Activated CD4-positive, alpha-beta T cell treated with anti-CD3 and anti-CD28 coated beads for 1 hour (primary cell): ENCODE results near the gene PCBD1.

ENCODE experiments used
- DNase-seq: peaks from one replicate; pipeline ENCODE4 v3.0.0-alpha.2; 2020

Gene PCBD1

GRCh38 chr10:70917226-70917625, 28.9 kb upstream of the PCBD1 start:
- DNase-seq: no peak

GRCh38 chr10:70916241-70916640, 27.9 kb upstream of the PCBD1 start:
- DNase-seq: no peak

GRCh38 chr10:70915806-70916205, 27.4 kb upstream of the PCBD1 start:
- no peak for DNase-seq

- DNase-seq: no peak
These were observed 26.8 kb upstream of the PCBD1 start for GRCh38 chr10:70915206-70915605.

GRCh38 chr10:70914316-70914864, 26.0 kb upstream of the PCBD1 start:
- no peak for DNase-seq

- DNase-seq: no peak
These were observed 25.5 kb upstream of the PCBD1 start for GRCh38 chr10:70913893-70914240.

- no peak for DNase-seq
These were observed 25.0 kb upstream of the PCBD1 start for GRCh38 chr10:70913191-70913892.

- no peak for DNase-seq
These were observed 24.2 kb upstream of the PCBD1 start for GRCh38 chr10:70912556-70912955.

GRCh38 chr10:70911386-70911785, 23.0 kb upstream of the PCBD1 start:
- no peak for DNase-seq

GRCh38 chr10:70910486-70911341, 22.3 kb upstream of the PCBD1 start:
- DNase-seq: no peak

- no peak for DNase-seq
These were observed 21.1 kb upstream of the PCBD1 start for GRCh38 chr10:70909326-70909935.

- DNase-seq: no peak
These were observed 20.3 kb upstream of the PCBD1 start for GRCh38 chr10:70908406-70909296.

GRCh38 chr10:70907637-70908405, 19.5 kb upstream of the PCBD1 start:
- no peak for DNase-seq

GRCh38 chr10:70906953-70907636, 18.7 kb upstream of the PCBD1 start:
- no peak for DNase-seq

- DNase-seq: no peak
These were observed 17.8 kb upstream of the PCBD1 start for GRCh38 chr10:70906031-70906783.

- no peak for DNase-seq
These were observed 17.0 kb upstream of the PCBD1 start for GRCh38 chr10:70905071-70906021.

GRCh38 chr10:70903262-70903921, 15.0 kb upstream of the PCBD1 start:
- DNase-seq: no peak

- DNase-seq: no peak
These were observed 14.4 kb upstream of the PCBD1 start for GRCh38 chr10:70902661-70903261.
